Spleen (tissue), 7 donors: ENCODE data around the gene CCDC83.

ENCODE experiments used
- CTCF ChIP-seq, 11 experiments: fragments of 200-600 bp in 7 of 11; fragments of 450-650 bp in 4 of 11; sonication (generic) in 4 of 11; IDR thresholded peaks in 8 of 11; conservative IDR thresholded peaks in 3 of 11; 1 replicate in 7 of 11; 2 replicates in 4 of 11; pipeline versions ENCODE4 v1.4.0 to v1.8.0; 2016 to 2021; ENCODE audit warnings: antibody characterized with exemption in 11 of 11, inconsistent platforms in 4 of 11, mild to moderate bottlenecking in 1 of 11
- POLR2A ChIP-seq, 3 donors: fragments of 450-650 bp; IDR thresholded peaks; one replicate each; pipeline ENCODE4 v1.5.1; 2017; ENCODE audit warnings: antibody characterized with exemption in 3 of 3, mild to moderate bottlenecking in 1 of 3
- POLR2AphosphoS5 ChIP-seq, 3 donors: sonication (generic); formaldehyde crosslinking; IDR thresholded peaks; one replicate each; pipeline ENCODE4 v1.5.1; 2017; ENCODE audit warnings: antibody characterized with exemption in 3 of 3
- donor health status: DM: no; HTN: no; CAD: no; lungs with moderate emphysema.
- donor health status: DM: no; HTN: no; CAD: no.
- donor health status: DM: no; HTN: no; CAD: no.

DNA sequence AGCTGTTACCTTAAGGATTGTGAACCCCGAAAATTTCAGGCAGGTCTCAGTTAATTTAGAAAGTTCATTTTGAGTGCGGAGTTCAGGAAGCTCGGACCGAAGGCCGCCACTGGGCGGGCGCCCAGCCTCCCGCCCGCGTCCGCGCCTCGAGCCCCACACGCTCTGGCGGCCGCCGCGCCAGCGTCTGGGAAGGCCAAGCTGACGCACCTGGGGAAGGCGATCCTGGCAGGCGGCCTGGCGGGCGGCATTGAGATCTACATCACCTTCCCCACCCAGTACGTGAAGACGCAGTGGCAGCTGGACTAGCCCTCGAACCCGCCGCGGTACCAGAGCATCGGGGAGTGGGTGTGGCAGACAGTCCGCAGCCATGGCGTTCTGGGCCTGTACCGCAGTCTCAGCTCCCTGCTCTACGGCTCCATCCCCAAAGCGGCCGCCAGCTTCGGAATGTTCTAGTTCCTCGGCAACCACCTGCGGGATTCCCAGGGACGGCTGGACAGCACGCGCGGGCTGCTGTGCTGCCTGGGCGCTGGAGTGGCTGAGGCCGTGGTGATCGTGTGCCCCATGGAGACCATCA, 79.5 kb downstream of the CCDC83 start:
- TF ChIP-seq POLR2AphosphoS5 (IDR thresholded peaks at IDR 0.05) = no peak
- no peak for TF ChIP-seq CTCF (IDR thresholded peaks at IDR 0.05 in 8 of 11, conservative IDR thresholded peaks at IDR 0.05 in 3 of 11)
- no peak for TF ChIP-seq POLR2A (IDR thresholded peaks at IDR 0.05)
